GM13976 (cell line): Measurements from ENCODE around the gene RAP2B.
A peak's percentile ranks its signal among the peaks of the same experiment; 100 is the strongest.

Experiments used
- DNase-seq: peaks from one replicate; pipeline ENCODE4 v3.0.0; 2012; ENCODE audit warnings: low spot score
- CTCF ChIP-seq: IDR thresholded peaks from 2 replicates; pipeline ENCODE4 v1.5.1; 2012; ENCODE audit warnings: borderline replicate concordance, mild to moderate bottlenecking; ENCODE audit not compliant: insufficient read depth; ENCODE audit errors: extremely low read depth, missing control alignments, control extremely low read depth
- in situ Hi-C: fragments of 300-500 bp; cut with MboI; formaldehyde crosslinking; loops from one replicate; pipeline ENCODE4 v1.12.0; 2022; ENCODE audit warnings: low sequenced_read_pairs, mixed read lengths, inconsistent platforms; ENCODE audit not compliant: unreplicated experiment

The RAP2B gene

DNA sequence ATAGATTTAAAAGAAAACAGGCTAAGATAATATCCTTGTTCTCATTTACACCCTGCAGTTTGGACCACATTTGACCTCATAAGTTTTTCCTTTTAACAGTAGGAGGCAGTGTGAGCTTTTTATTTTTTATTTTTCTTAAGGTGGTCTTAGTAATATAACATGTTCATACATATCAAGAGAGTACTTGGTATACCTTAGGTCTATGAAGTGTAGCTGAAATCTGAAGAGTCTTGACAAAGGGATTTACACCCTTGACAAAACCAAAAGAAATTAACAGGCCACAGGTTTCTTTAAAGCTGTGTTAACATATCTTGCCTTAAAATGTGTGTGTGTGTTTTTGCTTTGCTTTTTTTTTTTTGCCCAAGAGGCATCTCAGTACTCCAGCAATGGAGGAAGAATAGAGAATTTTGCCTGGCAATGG lies 3.2 kb downstream of the RAP2B start:
- TF ChIP-seq CTCF = peak; percentile 21
- in situ Hi-C loops = loop anchor here (25.0 kb wide), 1 partner anchor 597 kb away; no protein-coding TSS in a partner anchor
- no peak for DNase-seq

DNA sequence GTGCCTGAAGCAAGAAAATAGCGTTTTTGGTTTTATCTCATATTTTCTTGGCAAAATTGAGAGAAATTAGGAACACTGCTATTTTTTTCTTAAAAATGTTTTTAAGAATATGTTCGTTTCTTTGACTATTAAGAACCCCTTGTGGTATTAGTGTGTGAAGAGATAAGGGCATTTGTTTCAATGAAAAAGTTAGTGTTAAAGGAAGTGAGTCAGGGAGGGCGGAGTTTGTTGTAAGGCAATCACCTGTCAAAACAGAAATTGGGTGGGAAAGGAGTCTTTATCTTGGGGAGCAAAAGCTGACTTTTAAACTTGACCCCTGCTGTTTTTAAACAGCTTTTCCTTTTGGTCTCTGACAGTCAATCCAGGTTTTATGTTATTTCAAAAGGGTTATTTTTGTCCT lies 4.2 kb downstream of the RAP2B start:
- in situ Hi-C loops = loop anchor here (25.0 kb wide), 1 partner anchor 596 kb away; no protein-coding TSS in a partner anchor
- no peak for DNase-seq
- TF ChIP-seq CTCF = no peak

DNA sequence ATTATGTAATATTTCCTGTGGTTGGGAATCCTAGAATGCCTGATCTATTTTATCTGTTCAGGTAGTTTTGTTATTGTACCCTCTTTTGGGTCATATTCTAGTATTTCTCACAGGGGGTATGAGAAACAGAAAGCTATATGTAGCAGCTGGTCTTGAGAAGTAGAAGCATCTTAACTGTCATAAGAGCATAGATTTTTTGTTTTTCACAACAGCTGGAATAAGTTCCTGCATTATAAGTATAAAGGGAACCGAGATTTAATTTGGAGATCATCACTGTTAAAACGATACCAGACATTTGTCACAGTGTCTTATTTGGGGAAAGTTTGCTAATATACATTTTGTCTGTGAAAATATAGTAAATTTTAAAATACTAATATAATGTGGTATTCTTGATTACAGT lies 4.8 kb downstream of the RAP2B start:
- DNase-seq = no peak
- in situ Hi-C loops = loop anchor here (25.0 kb wide), 1 partner anchor 596 kb away; no protein-coding TSS in a partner anchor
- no peak for TF ChIP-seq CTCF

DNA sequence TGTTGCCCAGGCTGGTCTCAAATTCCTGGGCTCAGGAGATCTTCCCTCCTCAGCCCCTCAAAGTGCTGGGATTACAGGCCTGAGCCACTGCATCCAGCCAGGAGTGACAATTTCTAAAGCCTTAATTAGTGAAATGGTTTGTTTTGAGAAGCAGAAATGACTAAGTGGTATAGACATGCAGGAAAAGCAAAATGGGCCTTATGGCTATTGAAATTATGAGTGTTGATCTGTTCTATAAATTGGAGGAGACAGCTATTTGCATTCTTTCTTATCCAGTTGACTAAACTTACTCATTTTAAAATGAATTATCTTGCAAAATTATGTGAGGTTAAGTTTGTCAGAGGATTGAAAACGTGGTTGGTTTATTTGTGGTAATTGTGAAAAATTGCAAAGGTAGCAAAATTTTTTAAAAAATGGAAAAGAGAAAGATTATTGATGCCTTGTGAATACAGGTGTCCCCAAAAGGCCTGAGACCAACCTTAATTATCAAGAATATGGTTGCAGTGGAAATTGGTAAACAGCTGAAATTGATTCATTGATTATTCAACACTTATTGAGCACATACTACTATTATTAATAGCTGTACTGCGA lies 7.9 kb downstream of the RAP2B start:
- no peak for DNase-seq
- in situ Hi-C loops = loop anchor here (25.0 kb wide), 1 partner anchor 592 kb away; no protein-coding TSS in a partner anchor
- no peak for TF ChIP-seq CTCF

DNA sequence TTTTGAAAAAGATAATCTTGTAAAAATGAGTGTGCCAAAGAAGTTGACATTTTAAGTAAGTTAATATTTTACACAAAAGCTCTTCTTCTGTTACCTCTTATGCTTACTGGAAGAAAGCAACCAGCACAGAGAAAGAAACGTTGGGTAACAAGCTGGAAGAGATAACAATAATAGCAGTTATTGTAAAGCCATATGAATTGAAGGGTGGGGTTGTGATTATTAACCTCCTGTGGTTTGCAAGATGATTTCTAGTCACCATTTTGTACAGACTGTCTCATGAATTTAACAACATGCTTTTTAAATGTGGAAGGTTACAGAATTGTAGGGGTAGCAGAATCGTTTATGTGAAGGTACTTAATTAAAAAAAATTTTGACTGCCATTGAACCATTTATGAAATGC lies 9.2 kb downstream of the RAP2B start:
- DNase-seq = no peak
- in situ Hi-C loops = loop anchor here (25.0 kb wide), 1 partner anchor 591 kb away; no protein-coding TSS in a partner anchor

GRCh38 chr3:153171918-153172317 lies 9.9 kb downstream of the RAP2B start:
- in situ Hi-C loops = loop anchor here (25.0 kb wide), 1 partner anchor 590 kb away; no protein-coding TSS in a partner anchor
- DNase-seq = no peak
- no peak for TF ChIP-seq CTCF

More for the DNA sequence above, 9.2 kb downstream of the RAP2B start:
- TF ChIP-seq CTCF = no peak
